Stimulated activated CD8-positive, alpha-beta memory T cell treated with anti-CD3 and anti-CD28 coated beads, Interleukin-7, amount 100 ng/mL, for 48 hours (primary cell): ENCODE measurements around the gene LYRM4.

Experiments
- DNase-seq, 2 donors: peaks; one replicate each; pipeline ENCODE4 v3.0.0-alpha.2; 2020; ENCODE audit warnings: low read depth in 1 of 2; ENCODE audit errors: extremely low read depth in 1 of 2

The LYRM4 gene

DNA sequence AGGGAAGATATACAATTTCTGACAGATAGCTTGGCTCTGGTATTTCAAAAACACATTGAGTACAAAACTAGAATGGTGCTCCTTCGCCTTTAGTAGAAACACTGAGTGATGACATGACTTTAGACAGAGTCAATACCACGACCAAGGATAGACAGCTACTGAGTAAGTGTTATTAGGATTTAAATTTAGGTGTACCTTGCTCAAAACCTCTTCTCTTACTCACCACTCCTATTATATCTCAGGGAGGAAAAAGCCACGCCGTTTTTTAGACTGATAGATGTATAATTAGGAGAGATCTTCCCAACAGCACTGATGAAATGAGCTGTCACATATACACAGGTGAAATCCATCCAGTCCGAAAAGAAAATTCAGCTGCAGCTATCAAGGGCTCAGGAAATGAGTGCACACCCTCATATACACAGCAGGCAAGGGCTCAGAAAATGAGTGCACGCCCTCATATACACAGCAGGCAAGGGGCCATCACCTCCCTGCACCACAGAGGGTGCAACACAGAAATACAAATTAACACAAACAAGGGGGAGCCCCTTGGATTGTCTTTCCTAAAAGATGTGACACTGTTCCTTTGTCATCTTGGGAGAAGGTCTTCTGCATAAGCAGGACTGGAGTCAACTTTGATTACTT lies 53.7 kb downstream of the LYRM4 start:
- DNase-seq = no peak

DNA sequence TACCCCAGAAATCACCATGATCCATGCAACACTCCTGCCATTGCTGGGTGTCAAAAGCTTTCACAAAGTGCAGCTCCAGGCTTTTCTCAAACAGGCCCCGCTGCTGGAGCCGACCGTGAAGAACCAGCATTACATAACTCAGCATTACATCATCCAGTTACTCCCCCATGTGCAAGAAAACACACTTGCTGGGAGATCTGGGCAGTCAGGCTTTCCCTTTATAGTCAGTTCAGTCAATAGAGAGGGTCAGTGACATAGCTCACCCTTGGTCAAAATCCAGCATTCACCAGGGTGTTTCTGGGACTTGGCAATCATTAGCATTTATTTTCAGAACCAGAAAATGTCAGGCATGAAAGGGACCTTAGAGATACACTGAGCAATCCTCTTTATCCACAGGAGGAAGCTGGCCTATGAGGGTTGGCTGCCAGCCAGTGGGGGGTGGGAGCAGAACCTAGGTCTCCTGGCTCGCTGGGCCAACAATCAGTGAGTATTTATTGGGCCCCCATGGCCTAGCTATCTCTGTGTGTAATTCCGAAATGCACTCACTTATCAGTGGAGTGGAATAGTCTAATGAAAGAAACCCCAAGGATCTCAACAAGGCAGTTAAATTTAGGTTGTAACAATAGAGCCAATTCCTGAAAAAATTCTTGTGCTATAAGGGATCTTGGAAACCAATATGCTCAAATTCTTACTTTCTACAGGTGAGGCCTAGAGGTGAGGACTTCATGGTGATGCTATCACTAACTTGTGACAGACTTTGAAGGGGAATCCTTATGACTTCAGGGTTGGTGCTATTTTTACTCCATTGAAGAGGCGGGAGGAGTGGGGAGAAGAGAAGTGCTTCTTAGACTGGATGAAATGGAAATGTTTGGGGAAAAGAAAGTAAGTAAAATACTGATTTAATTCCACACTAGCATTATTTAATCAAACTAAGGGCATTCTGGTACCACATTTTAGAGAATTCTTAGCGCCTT lies 54.6 kb downstream of the LYRM4 start:
- no peak for DNase-seq

DNA sequence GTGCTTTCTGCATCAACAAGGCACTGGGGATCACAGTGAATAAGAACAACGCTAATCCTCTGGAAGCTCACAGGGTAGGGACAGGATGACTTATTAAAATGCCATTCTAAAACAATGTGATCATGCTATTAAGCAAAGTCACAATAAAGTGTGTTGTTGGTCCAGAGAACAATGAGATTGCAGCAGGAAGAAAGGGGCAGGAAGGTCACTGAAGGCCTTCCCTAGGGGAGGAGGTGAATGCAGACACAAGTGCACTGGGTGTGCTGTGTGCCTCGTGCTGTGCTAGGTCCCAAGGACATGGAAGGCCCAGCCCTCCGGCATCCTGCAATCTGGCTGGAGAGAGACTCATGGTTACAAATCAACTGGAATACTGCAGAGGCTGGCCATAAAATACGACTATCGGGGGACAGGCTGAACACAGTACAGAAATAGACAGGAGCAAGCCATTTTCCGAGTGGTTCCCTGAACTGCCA lies 55.7 kb downstream of the LYRM4 start:
- DNase-seq = no peak

DNA sequence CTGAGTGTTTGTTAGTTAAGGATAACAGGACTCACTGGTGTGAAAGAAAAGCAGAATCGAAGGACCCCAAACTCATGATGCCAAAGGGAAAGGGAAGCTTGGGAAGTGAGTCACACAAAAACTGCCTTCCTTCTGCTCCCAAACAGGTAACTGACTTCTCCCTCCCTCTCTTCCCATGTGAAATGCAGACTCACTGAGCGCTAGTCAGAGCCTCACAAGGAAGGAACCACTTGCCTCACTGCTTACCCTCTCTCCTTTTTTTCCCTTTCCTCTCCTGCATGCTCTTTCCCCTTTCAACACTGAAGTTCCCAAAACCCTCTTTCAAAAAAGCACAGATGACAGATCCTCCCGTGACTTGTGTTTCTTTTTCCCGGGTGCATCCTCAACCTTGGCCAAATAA lies 56.4 kb downstream of the LYRM4 start:
- no peak for DNase-seq

DNA sequence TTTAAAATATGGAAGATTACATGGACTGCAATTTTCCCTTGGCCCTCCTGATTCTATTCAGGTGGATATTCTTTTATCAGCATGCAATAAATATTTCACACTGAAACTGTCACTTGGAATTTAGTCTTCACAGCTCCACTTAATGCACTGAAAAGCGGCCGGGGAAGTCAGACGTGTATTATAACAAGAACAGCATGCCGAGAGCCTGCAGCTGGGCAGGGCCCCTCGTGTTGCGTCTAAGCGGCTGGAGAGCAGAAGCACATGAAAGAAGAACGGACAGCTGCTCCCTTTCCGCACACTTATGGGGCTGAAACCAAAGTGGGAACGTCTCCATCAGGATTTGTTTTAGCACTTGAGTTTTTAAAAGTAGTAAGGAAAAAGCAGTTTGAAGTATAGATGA lies 57.2 kb downstream of the LYRM4 start:
- DNase-seq = no peak

DNA sequence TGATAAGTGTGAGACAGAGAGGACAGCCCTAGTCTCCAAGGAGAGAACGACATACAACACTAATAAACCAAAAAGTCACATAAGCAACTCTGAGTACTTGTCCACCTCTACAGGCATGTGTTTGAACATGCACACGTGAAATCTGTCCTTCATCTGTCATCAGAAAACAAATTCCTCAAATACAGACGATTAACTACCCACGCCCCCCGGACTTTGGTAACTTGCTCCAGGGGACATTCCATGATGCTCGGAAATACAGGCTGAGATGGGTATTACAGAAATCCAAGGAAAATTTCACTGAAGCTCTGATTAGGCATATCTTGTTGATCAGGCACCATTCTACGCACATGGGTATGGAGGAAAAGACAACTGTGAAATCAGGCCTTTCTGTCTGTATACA lies 57.8 kb downstream of the LYRM4 start:
- DNase-seq = no peak

DNA sequence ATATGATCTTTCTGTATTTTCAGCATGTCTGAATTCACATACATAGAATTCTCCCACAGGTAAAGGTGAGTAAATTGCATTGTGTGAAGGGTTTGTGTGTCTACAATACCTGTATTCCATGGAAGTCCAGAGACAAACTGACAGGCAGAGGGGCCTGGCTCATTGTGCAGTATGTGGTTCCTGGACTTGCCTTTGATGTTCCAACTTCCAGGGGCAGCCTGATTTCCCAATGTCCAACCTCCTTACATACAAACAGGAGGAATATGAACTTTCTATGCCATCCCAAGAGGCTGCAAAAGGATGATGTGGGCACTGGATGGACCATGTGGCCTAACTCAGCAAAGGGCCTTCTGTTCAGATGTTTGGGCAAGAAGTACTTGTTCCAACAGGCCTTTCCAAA lies 58.5 kb downstream of the LYRM4 start:
- no peak for DNase-seq

DNA sequence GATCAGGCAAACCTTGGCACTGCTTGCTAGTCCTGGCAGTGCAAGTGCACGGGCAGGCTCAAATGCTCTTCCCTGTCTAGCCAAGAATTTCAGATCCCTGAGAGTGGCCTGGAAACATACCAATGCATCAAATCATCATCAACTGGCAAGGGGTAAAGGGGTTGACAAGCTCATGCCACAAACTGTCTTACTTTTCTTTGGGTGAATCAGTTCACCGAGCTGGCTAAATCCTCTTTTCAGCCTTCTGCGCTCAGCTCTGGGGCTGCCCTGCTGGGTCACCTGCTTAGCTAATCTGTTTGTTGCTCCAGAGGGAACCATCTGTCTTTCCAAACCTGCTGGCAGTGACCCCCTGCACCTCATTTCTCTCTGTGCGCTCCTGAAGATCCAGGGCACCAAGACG lies 59.5 kb downstream of the LYRM4 start:
- no peak for DNase-seq

DNA sequence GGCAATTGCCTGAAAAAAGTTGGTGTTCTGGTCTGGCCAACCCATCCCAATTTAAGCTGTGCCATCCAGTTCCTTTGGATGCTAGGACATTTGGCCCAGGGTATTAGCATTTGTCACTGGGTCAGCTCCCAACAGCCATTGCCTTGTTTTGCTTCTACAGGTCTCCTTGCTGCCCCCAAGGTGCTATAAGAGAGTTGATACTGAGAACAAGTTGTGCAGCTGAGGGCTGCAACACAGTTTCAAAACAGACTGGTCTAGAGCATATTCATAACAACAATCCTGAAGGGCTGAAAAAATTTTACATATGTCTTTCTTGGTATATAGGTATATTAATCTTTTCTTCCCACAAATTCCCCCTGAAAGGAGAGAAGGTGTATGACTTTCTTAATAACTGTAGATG lies 61.0 kb downstream of the LYRM4 start:
- no peak for DNase-seq

DNA sequence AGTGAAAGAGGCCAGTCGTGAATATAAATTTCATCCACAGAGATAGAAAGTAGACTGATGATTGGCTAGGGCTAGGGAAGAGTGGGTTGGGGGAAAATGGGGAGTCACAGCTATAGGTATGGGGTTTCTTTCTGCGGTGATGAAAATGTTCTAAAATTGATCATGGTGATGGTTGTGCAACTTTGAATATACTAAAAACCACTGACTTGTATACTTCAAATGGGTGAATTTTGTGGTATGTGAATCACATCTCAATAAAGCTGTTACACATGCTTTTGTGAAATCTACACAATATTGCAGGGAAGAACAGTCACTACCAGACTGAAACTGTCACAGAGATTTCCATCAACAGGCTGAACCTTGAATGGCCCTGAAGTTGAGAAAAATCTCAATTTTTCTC lies 61.5 kb downstream of the LYRM4 start:
- no peak for DNase-seq

DNA sequence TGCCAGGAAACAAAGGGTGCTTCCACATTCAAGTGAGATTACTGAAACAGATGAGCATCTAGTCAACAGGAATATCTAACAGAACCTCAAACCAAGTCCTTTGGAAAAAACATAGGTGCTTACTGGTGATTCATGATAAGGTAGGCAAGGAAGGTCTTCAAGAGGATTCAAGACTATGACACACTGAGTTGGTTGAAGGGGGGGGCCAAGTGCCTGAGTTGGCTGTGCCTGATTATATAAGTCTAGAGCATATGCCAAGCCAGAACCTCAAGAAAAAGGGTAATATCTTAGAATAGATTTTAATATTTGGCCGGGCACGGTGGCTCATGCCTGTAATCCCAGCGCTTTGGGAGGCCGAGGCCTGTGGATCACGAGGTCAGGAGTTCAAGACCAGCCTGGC lies 63.7 kb downstream of the LYRM4 start:
- no peak for DNase-seq

DNA sequence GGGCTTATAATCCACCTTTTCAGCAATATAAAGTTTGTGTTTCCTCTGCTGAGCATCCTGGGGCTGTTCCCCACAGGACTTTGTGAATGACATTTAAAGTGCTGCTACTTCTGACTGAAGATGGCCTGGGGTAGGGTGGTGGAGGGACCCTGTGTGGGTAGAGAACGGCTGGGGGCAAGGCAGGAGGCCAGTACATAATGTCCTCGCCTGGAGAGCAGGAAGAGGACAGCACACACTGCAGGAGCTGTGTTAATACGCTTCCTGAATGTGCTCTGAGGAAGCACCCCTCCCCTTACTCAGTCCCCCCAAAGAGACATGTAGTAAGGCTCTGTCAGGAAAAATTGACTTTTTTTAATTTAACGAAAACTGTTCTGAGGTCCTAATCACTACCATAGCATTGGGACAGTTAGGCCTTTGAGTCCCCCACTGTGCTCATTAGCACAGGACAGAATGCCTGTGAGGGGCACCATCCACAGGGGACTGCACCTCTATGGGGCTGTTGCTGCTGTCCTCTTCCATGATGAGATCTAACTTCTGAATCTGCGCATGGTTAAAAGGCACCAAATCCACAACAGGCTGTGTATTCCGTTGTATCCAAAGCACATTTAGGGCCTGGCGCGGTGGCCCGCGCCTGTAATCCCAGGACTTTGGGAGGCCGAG lies 68.5 kb downstream of the LYRM4 start:
- no peak for DNase-seq

DNA sequence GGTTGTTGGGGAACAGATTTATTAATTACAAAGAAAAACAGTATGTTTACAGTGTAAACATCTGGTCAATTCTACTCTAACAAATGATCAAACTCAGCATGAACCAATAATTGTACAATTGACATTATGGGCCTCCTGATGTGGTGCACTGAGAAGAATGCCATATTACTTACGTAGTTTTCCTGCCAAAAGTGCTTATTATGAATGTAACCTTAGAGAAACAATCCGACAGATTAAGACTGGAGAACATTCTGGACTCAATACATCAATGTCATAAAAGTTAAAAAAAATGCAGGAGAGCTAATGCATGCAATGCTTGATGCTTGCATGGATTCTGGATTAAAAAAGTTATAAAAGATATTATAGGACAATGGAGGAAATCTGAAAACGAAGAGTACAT lies 69.0 kb downstream of the LYRM4 start:
- no peak for DNase-seq

DNA sequence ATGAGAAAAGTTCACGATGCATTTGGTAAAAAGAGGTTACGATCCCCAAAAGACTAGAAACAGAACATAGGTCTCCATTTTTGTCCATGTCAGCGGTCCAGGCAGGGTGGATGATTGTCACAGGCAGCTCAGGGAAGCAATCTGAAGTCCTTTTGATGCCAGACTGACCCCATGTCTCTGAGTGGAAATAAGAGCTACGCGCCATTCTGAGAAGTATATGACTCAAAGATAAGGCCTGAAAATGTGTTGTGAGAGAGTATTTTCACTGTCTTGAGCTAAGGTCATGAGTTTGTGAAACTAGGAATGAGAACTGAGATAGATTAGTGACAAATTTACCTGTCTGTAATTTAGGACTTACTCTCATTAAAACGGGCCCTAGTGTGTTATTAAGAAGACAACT lies 69.5 kb downstream of the LYRM4 start:
- no peak for DNase-seq

DNA sequence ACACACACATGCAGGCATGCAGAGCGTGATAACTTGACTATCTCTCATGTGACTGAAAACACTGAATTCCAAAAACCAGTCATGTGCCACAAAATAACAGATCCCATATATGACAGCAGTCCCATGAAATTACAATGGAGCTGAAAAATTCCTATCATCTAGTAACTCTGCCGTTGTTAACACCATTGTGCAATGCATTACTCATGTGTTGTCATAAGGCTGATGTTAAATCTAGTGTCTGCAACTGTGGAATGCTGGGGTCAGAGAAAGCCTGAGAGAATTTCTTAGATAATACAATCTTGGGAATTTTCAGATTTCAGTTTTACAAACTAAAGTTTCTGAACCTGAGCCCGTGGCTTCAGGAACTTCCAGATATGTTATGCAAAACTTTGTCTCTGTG lies 70.2 kb downstream of the LYRM4 start:
- no peak for DNase-seq

DNA sequence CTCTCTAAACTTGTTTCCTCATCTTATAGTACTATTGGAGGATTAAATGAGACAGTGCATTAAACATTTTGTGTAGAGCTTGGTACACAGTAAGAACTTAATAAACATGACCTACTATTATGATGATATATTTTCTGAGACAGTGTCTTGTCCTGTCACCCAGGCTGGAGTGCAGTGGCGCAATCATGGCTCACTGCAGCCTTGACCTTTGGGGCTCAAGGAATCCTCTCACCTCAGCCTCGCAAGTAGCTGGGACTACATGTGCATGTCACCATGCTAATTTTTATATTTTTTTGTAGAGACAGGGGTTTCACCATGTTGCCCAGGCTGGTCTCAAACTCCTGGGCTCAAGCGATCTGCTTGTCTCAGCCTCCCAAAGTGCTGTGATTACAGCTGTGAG lies 72.1 kb downstream of the LYRM4 start:
- no peak for DNase-seq

DNA sequence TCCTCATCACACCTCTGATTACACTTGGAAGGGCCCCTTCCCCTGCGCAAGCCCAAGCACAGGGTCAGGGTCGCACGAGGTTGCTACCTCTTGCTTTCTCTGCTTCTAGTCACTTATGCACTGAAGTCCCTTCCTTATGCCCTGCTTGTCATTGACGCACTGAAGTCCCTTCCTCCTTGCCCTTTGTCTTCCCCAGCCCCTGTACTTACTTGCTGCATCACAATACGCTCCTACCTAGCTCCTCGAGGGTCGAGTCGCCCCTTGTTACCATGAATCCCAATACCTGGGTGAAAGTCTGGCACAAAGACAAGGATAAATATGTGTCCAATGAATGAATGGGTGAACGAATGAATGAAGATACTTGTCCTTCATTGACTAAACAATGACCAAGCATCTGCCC lies 75.9 kb downstream of the LYRM4 start:
- DNase-seq = no peak

DNA sequence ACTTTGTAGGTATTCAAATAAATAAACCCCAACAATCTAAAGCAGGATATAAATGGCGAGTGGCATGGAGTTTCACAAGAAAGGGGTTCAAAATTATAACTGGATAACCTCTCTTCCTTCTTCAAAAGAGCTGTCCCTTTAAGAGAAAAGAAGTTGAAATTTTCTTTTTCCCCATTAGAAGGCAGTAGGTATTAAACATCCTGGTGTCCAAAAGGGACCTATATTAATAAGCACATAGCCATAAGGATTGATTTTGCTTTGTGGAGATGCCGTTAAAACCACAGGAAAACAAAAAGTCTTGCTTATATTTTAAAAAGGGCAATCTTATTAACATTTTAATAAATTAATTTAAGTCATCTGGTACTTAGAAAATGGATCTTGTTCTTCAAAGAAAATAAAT lies 76.5 kb downstream of the LYRM4 start:
- DNase-seq = no peak

DNA sequence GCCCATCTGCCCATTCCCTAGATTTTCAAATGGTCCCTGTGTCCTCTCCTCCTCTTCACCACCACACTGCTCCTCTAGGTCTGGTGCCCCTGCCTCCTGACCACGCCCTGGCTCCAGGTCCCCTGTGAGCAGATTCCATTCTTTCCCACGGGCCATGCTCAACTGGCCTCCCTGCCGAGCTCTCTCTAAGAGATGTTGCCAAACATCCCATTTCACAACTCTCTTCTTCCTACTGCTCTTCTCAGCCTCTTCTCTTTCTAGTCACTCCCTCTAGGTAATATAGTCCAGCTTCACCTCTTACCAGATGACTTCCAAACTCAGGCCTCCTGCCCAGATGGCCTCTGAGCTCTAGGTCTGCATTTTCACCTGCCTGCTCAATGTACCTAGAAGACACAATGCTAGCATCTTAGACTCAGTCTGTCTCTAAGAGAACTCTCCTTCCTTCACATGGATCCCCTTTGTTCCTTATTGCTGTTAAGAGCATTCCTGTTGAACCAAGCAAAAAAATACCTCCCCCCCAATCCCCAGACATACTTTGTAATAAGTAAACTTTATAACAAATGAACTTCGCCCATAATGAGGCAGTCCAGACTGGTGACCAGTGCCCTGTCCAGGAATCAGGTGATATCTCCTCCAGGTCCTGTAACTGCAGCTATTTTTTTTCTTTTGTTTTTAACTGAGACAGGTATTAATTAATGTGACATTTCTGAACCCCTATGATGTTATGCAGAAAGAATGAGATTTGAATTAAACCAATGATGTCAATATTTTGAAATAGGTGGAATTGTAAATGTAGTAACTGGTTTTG lies 79.0 kb downstream of the LYRM4 start:
- no peak for DNase-seq

DNA sequence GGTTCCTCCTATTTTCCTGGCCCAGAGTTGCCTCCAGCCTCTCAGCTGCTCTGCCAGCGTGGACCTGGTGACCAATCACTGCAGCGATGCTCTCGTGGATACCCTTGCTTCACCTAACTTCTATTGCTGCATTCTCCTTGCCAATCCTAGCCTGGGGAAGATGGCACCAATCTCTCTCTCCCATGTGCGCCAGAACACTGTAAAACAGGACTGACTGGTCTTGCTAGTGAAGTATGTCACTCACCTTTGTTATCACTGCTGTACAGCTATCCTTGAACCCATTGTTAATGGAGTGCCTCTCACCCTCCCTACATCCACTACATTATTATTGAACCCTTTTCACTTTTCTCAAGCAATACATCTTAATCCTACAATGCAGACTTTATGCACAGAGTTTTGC lies 80.1 kb downstream of the LYRM4 start:
- no peak for DNase-seq

DNA sequence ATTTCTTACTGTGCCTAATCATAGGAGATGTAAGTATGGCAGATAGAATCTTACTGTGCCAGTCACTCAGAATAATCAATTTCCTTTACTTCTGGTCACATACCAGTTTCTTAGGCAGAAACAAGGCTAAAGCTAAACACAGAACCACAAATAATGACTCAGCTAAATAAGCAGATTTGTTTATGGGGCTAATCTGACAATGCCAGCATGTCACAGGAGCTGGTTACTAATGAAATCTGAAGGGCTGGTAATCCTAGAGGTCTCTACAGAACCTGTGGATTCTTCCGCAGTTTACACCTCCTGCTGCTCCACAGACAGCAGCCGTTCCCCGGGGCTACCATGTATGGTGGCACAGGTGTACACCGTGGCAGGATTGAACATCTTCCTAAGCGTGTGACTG lies 80.8 kb downstream of the LYRM4 start:
- no peak for DNase-seq
